IPS-18a (cell line): ENCODE data around the gene ROBO1.
A peak's percentile ranks its signal among the peaks of the same experiment; 100 is the strongest.

Experiments used
- H3K27ac ChIP-seq: one replicate; pipeline ENCODE4 v1.5.1; 2013; ENCODE audit warnings: low read length
- H3K27me3 ChIP-seq: one replicate; pipeline ENCODE4 v1.6.1; 2013; ENCODE audit warnings: mild to moderate bottlenecking, low read length; ENCODE audit not compliant: control insufficient read depth, insufficient read depth
- H3K36me3 ChIP-seq: one replicate; pipeline ENCODE4 v1.6.1; 2013; ENCODE audit warnings: low read depth, low read length; ENCODE audit not compliant: control insufficient read depth
- H3K4me1 ChIP-seq: one replicate; pipeline ENCODE4 v1.6.1; 2013; ENCODE audit warnings: low read depth, low read length; ENCODE audit not compliant: control insufficient read depth
- H3K4me3 ChIP-seq: one replicate; pipeline ENCODE4 v1.5.1; 2013; ENCODE audit warnings: low read length
- H3K9ac ChIP-seq: one replicate; pipeline ENCODE4 v1.6.1; 2013; ENCODE audit warnings: mild to moderate bottlenecking, low read length, moderate library complexity
- H3K9me3 ChIP-seq: one replicate; pipeline ENCODE4 v1.6.1; 2013; ENCODE audit warnings: low read depth, low read length; ENCODE audit not compliant: control insufficient read depth

The ROBO1 gene

DNA sequence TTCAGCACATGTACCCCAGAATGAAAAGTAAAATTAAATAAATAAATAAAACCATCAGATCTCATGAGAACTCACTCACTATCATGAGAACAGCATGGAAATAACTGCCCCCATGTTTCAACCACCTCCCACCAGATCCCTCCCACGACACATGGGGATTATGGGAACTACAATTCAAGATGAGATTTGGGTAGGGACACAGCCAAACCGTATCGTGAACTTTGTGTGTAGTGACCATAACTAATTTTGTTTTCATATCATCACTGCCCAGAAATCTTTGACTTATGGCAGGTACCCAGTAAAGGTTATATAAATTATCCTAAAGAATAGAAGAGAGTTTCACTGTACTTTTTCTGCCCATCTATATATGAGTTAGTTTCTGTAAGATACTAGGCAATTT is 766.5 kb downstream of the ROBO1 start:
- no peak overlapping the region for H3K4me3 ChIP-seq
- no peak overlapping the region for H3K9ac ChIP-seq
- no peak overlapping the region for H3K27ac ChIP-seq
- no peaks in the 10 kb centered on the region for H3K36me3 ChIP-seq
- H3K27me3 ChIP-seq, result no peaks in the 10 kb centered on the region
- H3K4me1 ChIP-seq, result peaks cover 14% of the 10 kb centered on the region
- no peaks in the 10 kb centered on the region for H3K9me3 ChIP-seq

GRCh38 chr3:78999139-78999538 is 768.7 kb downstream of the ROBO1 start:
- H3K4me1 ChIP-seq, result peaks cover 23% of the 10 kb centered on the region
- no peaks in the 10 kb centered on the region for H3K36me3 ChIP-seq
- no peaks in the 10 kb centered on the region for H3K9me3 ChIP-seq
- H3K4me3 ChIP-seq, result no peak overlapping the region
- no peak overlapping the region for H3K27ac ChIP-seq
- H3K9ac ChIP-seq, result no peak overlapping the region
- no peaks in the 10 kb centered on the region for H3K27me3 ChIP-seq

DNA sequence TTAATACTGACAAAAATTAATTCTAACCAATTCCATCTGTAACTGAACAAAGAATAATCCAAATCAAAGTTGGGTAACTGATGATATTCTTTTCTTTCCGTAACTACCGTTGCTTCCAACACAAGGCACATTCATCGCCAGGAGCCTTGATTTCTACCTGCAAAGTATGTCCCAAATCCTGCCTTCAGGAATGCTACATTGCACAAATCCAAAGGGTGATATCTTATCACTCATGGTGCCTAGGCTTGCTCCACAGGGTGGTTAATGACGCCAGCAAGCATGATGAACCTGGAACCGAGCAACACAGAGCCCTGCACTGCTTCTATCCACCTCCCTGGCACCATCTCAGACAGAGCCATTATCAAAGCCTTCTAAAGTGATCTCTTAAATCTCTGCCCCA is 772.7 kb downstream of the ROBO1 start:
- no peak overlapping the region for H3K9ac ChIP-seq
- H3K36me3 ChIP-seq, result no peaks in the 10 kb centered on the region
- no peaks in the 10 kb centered on the region for H3K9me3 ChIP-seq
- no peak overlapping the region for H3K27ac ChIP-seq
- no peaks in the 10 kb centered on the region for H3K27me3 ChIP-seq
- H3K4me1 ChIP-seq, result peaks cover 25% of the 10 kb centered on the region
- peak overlapping the region; percentile 45 for H3K4me3 ChIP-seq

DNA sequence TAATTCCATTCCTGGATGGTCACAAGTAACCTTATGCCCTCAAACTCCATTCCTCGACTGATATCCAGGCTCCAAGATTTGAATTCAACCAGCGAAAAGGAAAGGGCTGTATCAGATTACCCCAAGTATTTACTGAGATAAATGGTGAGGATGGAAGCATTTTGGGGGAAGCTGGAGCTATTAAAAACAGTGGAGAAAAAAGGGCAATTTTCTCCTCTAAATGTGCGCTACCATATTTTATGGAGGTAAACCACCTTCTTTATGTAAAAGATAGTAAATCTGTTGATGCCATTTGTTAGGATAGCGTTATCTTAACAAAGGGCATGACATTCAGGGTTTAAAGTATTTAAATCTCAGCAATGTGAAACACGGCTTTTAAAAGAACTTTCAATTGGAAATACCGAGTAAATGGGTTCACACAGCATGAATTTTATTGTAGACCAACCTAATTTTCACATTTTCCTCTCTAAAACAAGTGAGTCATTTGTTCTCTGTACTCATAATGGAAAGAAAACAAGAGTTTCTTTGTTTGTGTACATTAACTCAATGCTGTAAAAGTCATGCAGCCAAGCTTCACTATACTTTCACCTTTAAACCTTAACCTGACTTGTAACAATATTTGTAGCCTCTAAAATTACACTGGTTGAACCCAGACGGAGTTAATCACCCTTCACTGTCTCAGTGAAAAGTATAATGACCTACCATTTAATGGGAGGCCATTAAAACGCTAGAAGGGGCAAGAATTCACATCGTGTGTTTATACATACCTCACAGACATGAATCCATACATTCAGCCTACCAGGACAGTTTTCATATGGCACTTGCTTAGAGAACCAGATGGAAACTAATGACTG is 773.4 kb downstream of the ROBO1 start:
- Histone ChIP-seq H3K27ac (peak overlapping the region; percentile 7), H3K36me3 (no peaks in the 10 kb centered on the region), H3K4me3 (peak overlapping the region; percentile 45), H3K9me3 (no peaks in the 10 kb centered on the region), H3K27me3 (no peaks in the 10 kb centered on the region), H3K4me1 (peaks cover 25% of the 10 kb centered on the region), H3K9ac (no peak overlapping the region)

GRCh38 chr3:78993375-78993774 is 774.4 kb downstream of the ROBO1 start:
- H3K27me3 ChIP-seq, result no peaks in the 10 kb centered on the region
- no peaks in the 10 kb centered on the region for H3K36me3 ChIP-seq
- H3K4me1 ChIP-seq, result peaks cover 28% of the 10 kb centered on the region
- H3K9ac ChIP-seq, result no peak overlapping the region
- H3K4me3 ChIP-seq, result no peak overlapping the region
- no peak overlapping the region for H3K27ac ChIP-seq
- H3K9me3 ChIP-seq, result no peaks in the 10 kb centered on the region

DNA sequence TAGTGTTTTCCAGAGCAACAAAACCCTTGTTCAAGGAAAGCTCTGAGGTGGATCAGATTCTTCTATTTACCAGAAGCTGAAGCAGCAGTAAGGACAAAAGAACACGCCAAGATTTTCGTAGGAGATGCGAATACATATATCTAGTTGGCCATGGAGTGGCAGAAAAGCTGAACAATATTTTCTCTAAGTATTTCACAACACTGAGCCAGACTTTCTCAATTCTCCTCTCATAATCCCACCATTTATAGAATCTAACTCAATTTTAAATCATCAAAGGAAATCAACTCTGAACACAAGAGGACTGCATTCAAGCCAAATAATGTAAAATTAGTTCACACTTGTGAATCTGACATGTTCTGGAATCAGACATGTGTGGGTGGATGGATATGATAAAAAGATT is 775.0 kb downstream of the ROBO1 start:
- Histone ChIP-seq H3K4me3 (no peak overlapping the region), H3K9me3 (no peaks in the 10 kb centered on the region), H3K27me3 (no peaks in the 10 kb centered on the region), H3K9ac (no peak overlapping the region), H3K36me3 (no peaks in the 10 kb centered on the region), H3K27ac (no peak overlapping the region), H3K4me1 (peaks cover 33% of the 10 kb centered on the region)

DNA sequence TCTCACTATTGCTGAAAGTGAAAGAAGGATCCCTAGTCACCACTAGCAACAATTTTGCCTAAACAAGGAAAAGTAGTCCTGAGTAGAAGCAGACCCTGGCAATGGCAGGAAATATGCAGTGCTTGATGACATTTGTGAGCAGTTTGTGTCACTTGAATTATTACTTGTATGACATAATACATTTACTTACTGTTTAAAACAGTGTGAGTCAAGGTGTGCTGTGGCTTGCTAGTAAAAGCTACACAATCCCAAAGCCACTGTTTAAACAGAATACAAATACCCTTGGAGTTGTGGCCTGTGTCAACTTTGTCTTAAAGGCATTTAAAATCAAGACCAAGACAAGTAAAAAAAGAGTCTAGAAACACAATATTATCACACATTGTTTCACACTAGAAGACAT is 775.4 kb downstream of the ROBO1 start:
- H3K27ac ChIP-seq, result no peak overlapping the region
- H3K4me1 ChIP-seq, result peaks cover 33% of the 10 kb centered on the region
- no peak overlapping the region for H3K4me3 ChIP-seq
- no peaks in the 10 kb centered on the region for H3K9me3 ChIP-seq
- H3K9ac ChIP-seq, result no peak overlapping the region
- no peaks in the 10 kb centered on the region for H3K27me3 ChIP-seq
- H3K36me3 ChIP-seq, result no peaks in the 10 kb centered on the region

GRCh38 chr3:78991656-78992055 is 776.1 kb downstream of the ROBO1 start:
- Histone ChIP-seq H3K4me1 (peaks cover 39% of the 10 kb centered on the region), H3K9me3 (no peaks in the 10 kb centered on the region), H3K9ac (no peak overlapping the region), H3K27me3 (no peaks in the 10 kb centered on the region), H3K4me3 (no peak overlapping the region), H3K36me3 (no peaks in the 10 kb centered on the region), H3K27ac (no peak overlapping the region)

DNA sequence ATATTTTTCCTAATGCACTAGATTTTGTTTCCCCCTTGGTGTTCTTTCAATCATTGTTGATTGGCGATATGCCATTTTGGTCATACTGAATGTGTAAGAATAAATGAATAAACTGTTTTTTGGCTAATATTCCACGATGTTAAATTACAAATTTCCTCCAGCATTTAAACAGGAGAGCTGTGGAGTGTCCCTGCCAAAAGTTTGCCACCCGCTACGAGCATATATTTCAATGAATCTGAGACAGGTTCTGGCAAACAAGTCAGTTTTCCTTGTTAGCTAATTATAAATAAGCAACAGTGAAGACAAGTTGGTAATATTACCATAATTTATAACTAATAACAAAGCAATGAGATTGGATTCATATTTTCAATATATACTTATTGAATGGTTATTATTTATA is 777.6 kb downstream of the ROBO1 start:
- Histone ChIP-seq H3K4me1 (peaks cover 43% of the 10 kb centered on the region), H3K9me3 (no peaks in the 10 kb centered on the region), H3K4me3 (no peak overlapping the region), H3K36me3 (no peaks in the 10 kb centered on the region), H3K27ac (no peak overlapping the region), H3K27me3 (no peaks in the 10 kb centered on the region), H3K9ac (no peak overlapping the region)

- no peak overlapping the region for H3K27ac ChIP-seq
- no peaks in the 10 kb centered on the region for H3K27me3 ChIP-seq
- no peak overlapping the region for H3K9ac ChIP-seq
- H3K36me3 ChIP-seq, result no peaks in the 10 kb centered on the region
- peaks cover 27% of the 10 kb centered on the region for H3K4me1 ChIP-seq
- H3K9me3 ChIP-seq, result no peaks in the 10 kb centered on the region
- H3K4me3 ChIP-seq, result no peak overlapping the region
These were observed 779.5 kb downstream of the ROBO1 start for GRCh38 chr3:78988324-78988723.

- Histone ChIP-seq H3K9ac (no peak overlapping the region), H3K9me3 (no peaks in the 10 kb centered on the region), H3K27me3 (no peaks in the 10 kb centered on the region), H3K4me1 (peaks cover 26% of the 10 kb centered on the region), H3K27ac (no peak overlapping the region), H3K36me3 (no peaks in the 10 kb centered on the region), H3K4me3 (no peak overlapping the region)
These were observed 781.2 kb downstream of the ROBO1 start for GRCh38 chr3:78986416-78987101.

DNA sequence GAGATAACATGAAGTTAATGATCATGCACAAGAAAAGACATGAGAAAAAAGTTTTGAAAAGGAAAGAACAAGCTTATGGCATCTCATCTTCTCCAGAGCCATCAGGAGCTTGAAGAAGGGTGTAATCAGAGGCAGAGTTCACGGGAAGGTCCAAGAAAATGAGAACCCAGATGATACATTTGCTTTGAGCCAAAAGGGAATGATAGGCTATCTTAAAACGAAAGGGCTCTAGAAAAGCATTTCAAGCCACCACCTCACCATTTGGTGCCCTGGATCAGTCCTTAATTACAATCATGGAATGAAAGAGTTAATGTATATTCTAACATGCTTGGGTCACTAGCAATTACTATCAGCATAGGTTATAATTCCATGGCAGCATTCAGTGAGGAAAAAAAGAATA is 781.8 kb downstream of the ROBO1 start:
- Histone ChIP-seq H3K27ac (no peak overlapping the region), H3K9ac (no peak overlapping the region), H3K9me3 (no peaks in the 10 kb centered on the region), H3K36me3 (no peaks in the 10 kb centered on the region), H3K4me1 (peaks cover 31% of the 10 kb centered on the region), H3K27me3 (no peaks in the 10 kb centered on the region), H3K4me3 (no peak overlapping the region)
